Stimulated activated CD8-positive, alpha-beta memory T cell treated with anti-CD3 and anti-CD28 coated beads, Interleukin-7, amount 100 ng/mL, for 48 hours (primary cell): ENCODE data around the gene LRMDA.

Experiments
- DNase-seq, 2 donors: peaks; one replicate each; pipeline ENCODE4 v3.0.0-alpha.2; 2020; ENCODE audit warnings: low read depth in 1 of 2; ENCODE audit errors: extremely low read depth in 1 of 2

LRMDA gene

DNA sequence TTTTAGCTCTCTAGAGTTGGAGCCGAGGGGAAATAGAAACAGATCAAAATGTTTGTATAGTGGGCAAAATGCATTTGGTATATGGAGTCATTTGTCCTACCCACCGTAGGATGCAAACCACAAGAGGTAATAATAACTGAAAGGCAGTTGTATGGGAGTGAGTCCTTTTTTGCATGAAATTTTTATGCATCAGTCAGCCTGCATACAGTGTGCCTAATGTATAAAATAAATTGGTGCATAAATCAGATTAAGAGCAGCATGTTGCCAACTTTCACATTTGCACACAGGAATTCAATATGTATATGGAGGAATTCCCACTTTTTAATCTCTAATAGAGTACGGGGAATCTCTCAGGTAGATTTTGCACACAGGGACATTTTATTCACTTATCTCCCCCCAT is 262.8 kb downstream of the LRMDA start:
- DNase-seq: no peak

- DNase-seq: no peak
Observed at GRCh38 chr10:75694790-75695189, 263.4 kb downstream of the LRMDA start.

- DNase-seq: no peak
Observed at GRCh38 chr10:75695994-75696393, 264.6 kb downstream of the LRMDA start.

DNA sequence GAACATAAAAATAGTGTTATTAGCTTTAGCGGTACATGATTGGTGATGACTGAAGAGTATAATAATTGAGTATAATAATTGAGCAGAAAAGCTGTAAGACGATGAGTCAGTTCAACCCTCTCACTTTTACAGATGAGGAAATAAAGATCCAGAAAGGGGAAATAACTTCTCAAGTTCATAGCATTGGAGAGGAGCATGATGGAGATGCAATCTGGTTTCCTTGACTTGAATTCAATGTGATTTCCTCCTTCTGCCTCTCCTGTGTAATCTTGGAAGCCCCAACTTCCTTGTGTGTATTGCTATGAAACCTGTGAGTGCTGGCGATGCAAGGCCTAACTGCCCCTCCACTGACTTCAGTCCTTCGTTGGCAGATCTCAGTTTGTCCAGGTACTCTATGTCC is 265.1 kb downstream of the LRMDA start:
- DNase-seq: no peak

DNA sequence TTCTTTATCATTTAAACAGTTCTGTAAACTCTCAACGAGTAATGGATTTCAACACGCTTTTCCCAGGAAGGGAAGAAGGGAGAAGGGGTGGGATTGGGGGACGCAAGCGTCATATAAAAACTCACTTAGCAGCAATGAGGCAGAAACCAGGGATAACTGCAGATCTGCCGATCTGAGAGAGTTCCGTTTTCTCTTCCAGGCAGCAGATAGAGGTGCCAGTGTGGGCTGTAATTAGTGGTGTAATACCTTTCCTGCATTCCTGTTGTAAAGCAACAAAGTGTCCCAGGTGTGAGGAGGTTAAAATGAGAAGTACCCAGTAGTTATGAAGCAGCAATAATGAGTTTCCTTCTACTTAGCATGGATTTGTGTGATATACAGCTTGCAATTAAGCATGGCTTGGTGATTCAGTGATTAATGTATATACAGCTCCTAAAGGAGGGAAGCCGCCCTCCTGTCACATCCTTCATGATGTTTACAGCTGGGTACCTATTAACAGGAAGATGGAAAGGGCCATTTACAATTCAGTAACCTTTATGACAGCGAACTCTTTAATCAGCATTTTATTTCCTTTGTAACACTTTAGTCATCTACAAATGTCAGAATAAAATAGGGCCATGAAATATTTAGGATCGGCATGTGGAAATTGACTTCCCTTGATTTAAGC is 271.9 kb downstream of the LRMDA start:
- DNase-seq: no peak

- DNase-seq: no peak
Observed at GRCh38 chr10:75705426-75705825, 274.0 kb downstream of the LRMDA start.

- DNase-seq: no peak
Observed at GRCh38 chr10:75707080-75707840, 275.8 kb downstream of the LRMDA start.

DNA sequence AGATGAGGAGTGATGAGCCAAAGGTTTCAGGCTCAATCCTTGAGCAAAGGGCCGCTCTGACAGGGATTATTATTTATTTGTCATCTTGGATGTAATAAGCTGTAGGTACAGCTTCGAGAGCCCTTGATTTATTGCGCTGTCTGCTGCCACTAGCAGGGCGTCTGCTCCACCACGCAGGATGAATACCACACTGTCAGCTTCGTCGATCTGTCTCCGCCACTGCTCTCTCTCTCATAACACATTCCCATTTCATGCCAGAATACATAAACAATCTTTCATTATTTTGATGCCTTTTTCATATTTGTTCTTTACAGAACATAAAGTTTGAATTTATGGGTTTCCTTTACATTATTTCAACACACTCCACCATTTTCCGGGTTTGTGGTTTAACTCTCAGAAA is 276.6 kb downstream of the LRMDA start:
- no peak for DNase-seq

- no peak for DNase-seq
Observed at GRCh38 chr10:75709245-75709644, 277.8 kb downstream of the LRMDA start.

DNA sequence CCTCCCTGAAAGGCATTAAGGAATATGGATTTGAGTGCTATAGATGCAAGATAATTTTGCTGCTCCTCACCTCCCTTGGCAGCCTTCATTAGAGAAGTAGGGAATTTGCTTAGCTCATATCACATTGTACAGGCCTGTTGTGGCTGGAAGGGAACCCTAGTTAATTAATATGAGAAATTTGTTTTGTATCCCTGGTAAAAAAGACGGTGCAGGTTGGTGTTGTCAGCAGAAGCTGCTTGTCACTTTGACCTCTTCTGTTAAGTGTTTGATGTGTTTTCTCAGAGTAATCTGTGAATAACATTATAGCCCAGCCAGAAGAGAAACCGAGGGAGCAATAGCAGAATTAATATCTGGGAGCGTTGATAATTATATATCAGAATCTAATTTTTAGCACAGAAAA is 278.4 kb downstream of the LRMDA start:
- DNase-seq: no peak

- DNase-seq: no peak
Observed at GRCh38 chr10:75712242-75712880, 280.9 kb downstream of the LRMDA start.

DNA sequence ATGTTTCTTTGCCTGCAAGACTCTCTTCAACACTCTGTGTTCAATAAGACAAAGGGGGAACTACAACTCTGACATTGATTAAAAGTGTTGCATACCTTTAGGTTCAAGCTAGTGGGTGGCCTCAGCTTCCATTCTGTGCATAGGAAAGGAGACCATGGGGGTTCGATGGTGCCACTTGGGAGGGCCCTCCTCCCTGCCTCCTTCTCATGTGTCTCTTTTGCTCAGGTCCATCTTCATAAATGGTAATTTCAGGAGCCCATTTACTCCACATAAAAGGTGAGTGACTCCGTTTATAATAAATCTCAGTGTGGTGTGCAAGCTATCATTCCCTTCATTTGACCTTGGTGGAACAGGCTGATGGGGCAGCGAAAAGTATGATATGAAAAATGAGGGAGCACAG is 285.1 kb downstream of the LRMDA start:
- no peak for DNase-seq

GRCh38 chr10:75717126-75717916 is 285.9 kb downstream of the LRMDA start:
- no peak for DNase-seq

GRCh38 chr10:75718991-75719390 is 287.6 kb downstream of the LRMDA start:
- no peak for DNase-seq

DNA sequence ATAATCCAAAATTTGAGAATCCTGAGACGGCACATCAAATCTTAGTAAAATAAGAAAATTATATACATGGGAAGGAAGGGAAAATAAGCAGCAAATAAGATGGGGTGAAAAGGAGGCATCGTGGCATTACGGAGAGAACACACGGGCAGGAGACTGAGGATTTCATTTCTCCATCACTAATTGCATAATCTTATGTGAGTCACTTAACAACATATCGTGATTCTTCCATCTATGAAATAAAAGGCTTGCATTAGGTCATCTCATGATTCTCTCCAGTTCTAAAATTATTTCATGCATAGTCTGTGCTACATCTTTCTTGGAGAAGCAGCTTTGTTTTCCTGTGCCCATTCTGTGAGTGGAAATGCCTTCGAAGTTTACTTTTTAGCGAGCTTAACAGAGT is 288.7 kb downstream of the LRMDA start:
- DNase-seq: no peak

DNA sequence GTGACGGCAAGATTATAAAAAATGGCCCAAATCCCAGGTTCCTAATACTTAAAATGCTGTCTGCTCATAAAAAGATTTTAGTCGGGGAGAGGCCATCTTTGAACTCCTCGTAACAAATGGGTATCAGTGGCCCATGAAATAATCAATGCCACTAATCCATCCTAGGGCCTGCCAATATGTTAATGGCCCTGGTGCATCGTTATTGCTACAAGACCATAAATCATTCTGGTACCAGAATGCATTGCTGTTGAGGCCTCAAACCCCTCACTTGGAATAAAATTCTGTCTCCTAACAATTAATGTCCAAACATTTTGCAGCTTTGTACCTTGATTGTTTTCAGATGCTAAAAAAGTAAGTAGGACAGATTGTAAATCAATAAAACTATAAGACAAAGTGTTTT is 290.6 kb downstream of the LRMDA start:
- DNase-seq: no peak

- DNase-seq: no peak
Observed at GRCh38 chr10:75722609-75723008, 291.2 kb downstream of the LRMDA start.

DNA sequence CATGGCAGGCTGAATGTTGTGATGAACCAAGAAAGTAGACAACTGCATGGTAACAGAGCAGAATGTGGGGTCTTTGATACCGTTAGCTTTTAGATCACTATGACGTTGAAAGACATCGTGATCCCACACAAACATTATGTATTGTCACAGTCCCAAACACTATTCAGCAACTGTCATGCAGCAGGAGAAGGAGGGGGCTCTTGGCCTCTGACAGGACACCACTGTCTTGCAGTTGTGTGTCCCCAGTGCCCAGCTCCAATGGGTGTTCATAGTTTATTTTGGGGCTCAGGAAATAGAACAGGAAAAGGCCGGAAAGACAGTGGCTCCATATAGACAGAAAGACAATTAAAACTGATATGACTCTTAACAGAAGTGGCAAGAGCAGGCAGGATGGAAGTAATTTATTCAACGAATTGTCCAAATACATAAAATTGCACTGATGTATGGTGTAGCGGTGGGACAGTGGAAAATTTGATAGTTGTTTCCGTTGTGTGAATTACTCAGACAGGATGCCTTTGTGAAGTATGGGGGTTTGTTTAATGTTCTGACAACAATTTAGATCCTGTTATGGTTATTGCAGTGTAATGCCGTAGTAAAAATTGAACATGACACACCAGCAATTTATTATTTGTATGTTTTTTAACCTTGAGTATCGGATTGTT is 292.0 kb downstream of the LRMDA start:
- DNase-seq: no peak

- no peak for DNase-seq
Observed at GRCh38 chr10:75724047-75724446, 292.6 kb downstream of the LRMDA start.

DNA sequence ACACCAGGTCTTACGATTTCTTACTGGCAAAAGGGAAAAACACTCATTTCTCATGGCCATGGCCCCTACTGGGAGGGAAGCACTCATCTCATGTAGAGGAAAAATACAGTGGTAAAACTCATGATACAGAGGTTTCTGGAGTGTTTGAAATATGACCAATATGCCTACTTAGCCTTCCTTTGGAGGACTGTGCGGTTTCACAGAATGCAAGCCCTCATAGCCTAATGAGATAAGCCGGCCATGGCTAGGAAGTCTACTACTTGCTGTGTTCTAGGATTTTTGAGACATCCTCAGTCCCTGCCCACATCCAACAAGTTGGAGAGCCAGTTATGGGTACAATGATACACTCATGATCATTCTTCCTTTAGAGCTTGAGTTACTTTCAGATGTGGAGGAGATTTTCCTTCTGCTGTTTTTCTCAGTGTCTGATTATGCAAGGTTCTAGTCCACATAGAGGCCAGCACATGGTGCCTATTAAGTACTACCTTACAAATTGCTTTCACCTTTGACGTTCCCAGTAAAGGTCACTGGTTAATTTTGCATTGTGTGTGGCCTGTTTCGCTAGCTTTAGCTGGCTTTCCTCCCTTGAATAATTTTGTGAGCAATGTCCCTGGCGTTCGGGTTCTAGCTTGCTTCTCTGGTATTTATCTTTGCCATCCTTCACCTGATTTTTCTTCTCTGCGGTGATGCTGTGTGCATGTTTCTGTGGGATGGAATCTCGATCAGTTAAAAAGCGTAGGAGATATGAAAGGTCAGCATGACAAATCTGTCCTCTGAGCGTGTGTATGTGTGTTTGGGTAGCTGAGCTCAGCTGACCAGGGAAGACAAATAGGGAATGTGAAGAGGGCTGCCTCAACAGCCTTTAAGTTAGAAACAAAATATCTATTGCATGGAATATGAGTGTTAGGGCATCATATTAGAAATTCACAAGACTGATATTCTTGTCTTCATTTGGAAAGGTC is 295.4 kb downstream of the LRMDA start:
- no peak for DNase-seq
